Uterus (tissue), 2 donors: ENCODE measurements around the gene CCNL1.

Source experiments
- POLR2A ChIP-seq, 2 donors: fragments of 450-650 bp; IDR thresholded peaks; one replicate each; pipeline ENCODE4 v1.6.1; 2016; ENCODE audit warnings: antibody characterized with exemption in 2 of 2, mild to moderate bottlenecking in 1 of 2, moderate library complexity in 1 of 2
- TF ChIP-seq, protein P1 (sequence below), 4 experiments: fragments of 200-600 bp in 2 of 4; fragments of 450-650 bp in 2 of 4; sonication (generic) in 2 of 4; IDR thresholded peaks; one replicate each; pipeline ENCODE4 v1.5.1; 2016 to 2019; ENCODE audit warnings: antibody characterized with exemption in 4 of 4, mild to moderate bottlenecking in 2 of 4, moderate library complexity in 1 of 4

GRCh38 chr3:157133434-157134320 is 26.3 kb downstream of the CCNL1 start:
- TF ChIP-seq, protein P1, sequence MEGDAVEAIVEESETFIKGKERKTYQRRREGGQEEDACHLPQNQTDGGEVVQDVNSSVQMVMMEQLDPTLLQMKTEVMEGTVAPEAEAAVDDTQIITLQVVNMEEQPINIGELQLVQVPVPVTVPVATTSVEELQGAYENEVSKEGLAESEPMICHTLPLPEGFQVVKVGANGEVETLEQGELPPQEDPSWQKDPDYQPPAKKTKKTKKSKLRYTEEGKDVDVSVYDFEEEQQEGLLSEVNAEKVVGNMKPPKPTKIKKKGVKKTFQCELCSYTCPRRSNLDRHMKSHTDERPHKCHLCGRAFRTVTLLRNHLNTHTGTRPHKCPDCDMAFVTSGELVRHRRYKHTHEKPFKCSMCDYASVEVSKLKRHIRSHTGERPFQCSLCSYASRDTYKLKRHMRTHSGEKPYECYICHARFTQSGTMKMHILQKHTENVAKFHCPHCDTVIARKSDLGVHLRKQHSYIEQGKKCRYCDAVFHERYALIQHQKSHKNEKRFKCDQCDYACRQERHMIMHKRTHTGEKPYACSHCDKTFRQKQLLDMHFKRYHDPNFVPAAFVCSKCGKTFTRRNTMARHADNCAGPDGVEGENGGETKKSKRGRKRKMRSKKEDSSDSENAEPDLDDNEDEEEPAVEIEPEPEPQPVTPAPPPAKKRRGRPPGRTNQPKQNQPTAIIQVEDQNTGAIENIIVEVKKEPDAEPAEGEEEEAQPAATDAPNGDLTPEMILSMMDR (IDR thresholded peaks at IDR 0.05), result no peak
- no peak for TF ChIP-seq POLR2A (IDR thresholded peaks at IDR 0.05)
